KMS-11 (cell line): ENCODE results near the gene WIPI1.

ENCODE experiments used
- H2AFZ ChIP-seq: fragments of 200-600 bp; sonication (generic); 2 replicates; pipeline ENCODE4 v1.6.1; 2016; ENCODE audit warnings: antibody characterized with exemption, mixed run types, low read depth
- H3K27ac ChIP-seq: fragments of 200-600 bp; sonication (generic); 2 replicates; pipeline ENCODE4 v1.6.1; 2016; ENCODE audit warnings: mild to moderate bottlenecking, mixed run types
- H3K27me3 ChIP-seq: fragments of 200-600 bp; sonication (generic); 2 replicates; pipeline ENCODE4 v1.6.1; 2017; ENCODE audit warnings: mild to moderate bottlenecking, low read depth, mixed run types, moderate library complexity; ENCODE audit not compliant: insufficient read depth
- H3K36me3 ChIP-seq: fragments of 200-600 bp; sonication (generic); 2 replicates; pipeline ENCODE4 v1.6.1; 2017; ENCODE audit warnings: mild to moderate bottlenecking, mixed run types; ENCODE audit not compliant: insufficient read depth
- H3K4me1 ChIP-seq: fragments of 200-600 bp; sonication (generic); 2 replicates; pipeline ENCODE4 v1.6.1; 2016; ENCODE audit warnings: mild to moderate bottlenecking, low read depth, mixed run types; ENCODE audit not compliant: poor library complexity, severe bottlenecking
- H3K4me2 ChIP-seq: fragments of 200-600 bp; sonication (generic); 2 replicates; pipeline ENCODE4 v1.7.0; 2016; ENCODE audit warnings: mild to moderate bottlenecking, mixed run types
- H3K4me3 ChIP-seq: fragments of 200-600 bp; sonication (generic); IDR thresholded peaks from 2 replicates; pipeline ENCODE4 v1.6.1; 2017; ENCODE audit warnings: low read depth, low read length, mixed read lengths; ENCODE audit not compliant: insufficient read depth
- H3K79me2 ChIP-seq: fragments of 200-600 bp; sonication (generic); 2 replicates; pipeline ENCODE4 v1.6.1; 2016; ENCODE audit warnings: low read depth, mixed run types; ENCODE audit not compliant: insufficient read depth
- H3K9ac ChIP-seq: fragments of 200-600 bp; sonication (generic); 2 replicates; pipeline ENCODE4 v1.6.1; 2016; ENCODE audit warnings: mild to moderate bottlenecking, mixed run types
- H4K20me1 ChIP-seq: fragments of 200-600 bp; sonication (generic); 2 replicates; pipeline ENCODE4 v1.6.1; 2016; ENCODE audit warnings: mild to moderate bottlenecking, mixed run types; ENCODE audit not compliant: insufficient read depth
- CTCF ChIP-seq: fragments of 200-600 bp; sonication (generic); conservative IDR thresholded peaks from 2 replicates; pipeline ENCODE4 v1.6.1; 2017; ENCODE audit warnings: low read depth, mild to moderate bottlenecking, antibody characterized with exemption, low read length, moderate library complexity, mixed read lengths

Gene WIPI1

GRCh38 chr17:68460715-68461114 is 3.4 kb upstream of the WIPI1 start:
- H3K9ac ChIP-seq = peak overlapping the region; percentile 11; the same call in 1 of the 2 replicates
- H3K4me1 ChIP-seq = peaks cover 57% of the 10 kb centered on the region
- H3K36me3 ChIP-seq = no peaks in the 10 kb centered on the region
- no peak for TF ChIP-seq CTCF
- H3K27me3 ChIP-seq = no peaks in the 10 kb centered on the region
- H3K79me2 ChIP-seq = peaks cover 5% of the 10 kb centered on the region; the same call in 1 of the 2 replicates
- 0 out of 2 replicates have a peak overlapping the region, but pooled peaks have one; percentile 1 for H2AFZ ChIP-seq
- H4K20me1 ChIP-seq = no peaks in the 10 kb centered on the region
- peak overlapping the region; percentile 67 for H3K27ac ChIP-seq
- no peak overlapping the region for H3K4me3 ChIP-seq
- peak overlapping the region; percentile 68 for H3K4me2 ChIP-seq

GRCh38 chr17:68460146-68460545 is 2.9 kb upstream of the WIPI1 start:
- H3K79me2 ChIP-seq = peaks cover 5% of the 10 kb centered on the region; the same call in 1 of the 2 replicates
- H4K20me1 ChIP-seq = no peaks in the 10 kb centered on the region
- no peak for TF ChIP-seq CTCF
- H3K4me3 ChIP-seq = no peak overlapping the region
- peak overlapping the region; percentile 68 for H3K4me2 ChIP-seq
- peak overlapping the region; percentile 11; the same call in 1 of the 2 replicates for H3K9ac ChIP-seq
- H3K4me1 ChIP-seq = peaks cover 62% of the 10 kb centered on the region
- peak overlapping the region; percentile 67 for H3K27ac ChIP-seq
- H3K27me3 ChIP-seq = no peaks in the 10 kb centered on the region
- H3K36me3 ChIP-seq = no peaks in the 10 kb centered on the region
- H2AFZ ChIP-seq = peak overlapping the region; percentile 1; the same call in 1 of the 2 replicates

GRCh38 chr17:68459037-68459639 is 1.8 kb upstream of the WIPI1 start:
- no peaks in the 10 kb centered on the region for H4K20me1 ChIP-seq
- peaks cover 70% of the 10 kb centered on the region for H3K4me1 ChIP-seq
- TF ChIP-seq CTCF = no peak
- H3K9ac ChIP-seq = peak overlapping the region; percentile 39; the same call in 1 of the 2 replicates
- H3K27me3 ChIP-seq = no peaks in the 10 kb centered on the region
- peaks cover 5% of the 10 kb centered on the region; the same call in 1 of the 2 replicates for H3K79me2 ChIP-seq
- H3K36me3 ChIP-seq = no peaks in the 10 kb centered on the region
- peak overlapping the region; percentile 68 for H3K4me2 ChIP-seq
- H3K4me3 ChIP-seq = no peak overlapping the region
- H3K27ac ChIP-seq = peak overlapping the region; percentile 67; the same call in 1 of the 2 replicates
- peak overlapping the region; percentile 34; the same call in 1 of the 2 replicates for H2AFZ ChIP-seq

GRCh38 chr17:68458260-68459036 is 1.2 kb upstream of the WIPI1 start:
- Histone ChIP-seq H3K36me3 (no peaks in the 10 kb centered on the region), H3K4me2 (peak overlapping the region; percentile 68), H2AFZ (peak overlapping the region; percentile 34; the same call in 1 of the 2 replicates), H3K4me1 (peaks cover 70% of the 10 kb centered on the region), H3K79me2 (peaks cover 5% of the 10 kb centered on the region; the same call in 1 of the 2 replicates), H3K27me3 (no peaks in the 10 kb centered on the region), H3K27ac (peak overlapping the region; percentile 67; the same call in 1 of the 2 replicates), H3K4me3 (no peak overlapping the region), H3K9ac (peak overlapping the region; percentile 39; the same call in 1 of the 2 replicates), H4K20me1 (no peaks in the 10 kb centered on the region)
- TF ChIP-seq CTCF = no peak
